ENCODE data around the gene CLMN. TPM values are rescaled to one million over a fixed set of nuclear protein-coding genes. Genes with fewer than 3 reads are reported as not detected.

Gene CLMN
- total and polyA plus RNA-seq, 2 donors (not counting 3 experiments of a cell fraction or from before 2014, with no cell fraction given): 0.72 to 9.6 TPM

DNA sequence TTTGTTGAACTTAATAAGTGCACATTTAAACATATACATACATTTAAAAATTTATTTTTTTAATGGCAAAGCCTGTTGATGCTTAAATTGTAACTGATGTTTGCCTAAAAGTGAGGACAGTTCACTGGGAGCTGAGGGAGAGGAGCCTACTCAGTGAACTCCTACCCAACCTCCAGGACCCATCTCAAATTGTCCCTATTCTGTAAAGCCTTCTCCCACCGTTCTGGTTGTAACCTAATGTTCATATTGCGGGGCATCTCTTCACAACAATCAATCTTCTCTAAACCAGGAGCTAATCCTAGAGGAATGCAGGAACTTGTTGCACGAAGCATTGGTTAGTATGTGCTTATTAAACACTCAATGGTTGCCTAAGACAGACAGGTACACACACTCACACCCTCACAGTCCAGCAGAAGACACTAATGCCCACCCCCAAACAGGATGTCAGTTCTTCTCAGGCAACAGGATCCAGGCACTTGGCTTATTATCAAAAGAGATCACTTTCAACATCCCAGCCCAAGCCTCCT lies 1.8 kb downstream of the CLMN start:
- no peaks in the 10 kb centered on the region for H3K27me3 ChIP-seq (ENCODE audit: control insufficient read depth in 2 of 2, insufficient read depth in 2 of 2, low read length in 2 of 2)
- H3K36me3 ChIP-seq (ENCODE audit: control insufficient read depth in 2 of 2, extremely low read depth in 1 of 2, insufficient read depth in 2 of 2, low read length in 2 of 2): no peaks in the 10 kb centered on the region
- no peak for FAIRE-seq
- no peak for DNase-seq (ENCODE audit: low read depth, low spot score)
- H3K79me2 ChIP-seq (ENCODE audit: control insufficient read depth, insufficient read depth, low read length): no peaks in the 10 kb centered on the region
- no peaks in the 10 kb centered on the region for H3K9me1 ChIP-seq (replicated peaks; ENCODE audit: control insufficient read depth, extremely low read depth, insufficient read depth, low read length)
- intact Hi-C loops (cut with micrococcal nuclease): loop anchor here (5.0 kb wide), 2 partner anchors 71 to 136 kb away; no protein-coding TSS in a partner anchor
- H3K9me3 ChIP-seq (replicated peaks; ENCODE audit: control insufficient read depth, insufficient read depth, low read length): no peaks in the 10 kb centered on the region
- peaks cover 3% of the 10 kb centered on the region for H3K4me1 ChIP-seq (ENCODE audit: control insufficient read depth, extremely low read depth, insufficient read depth, low read length)
- ChIA-PET CTCF (no interaction called here), POLR2A (no interaction called here)
- H4K20me1 ChIP-seq (replicated peaks; ENCODE audit: control insufficient read depth, extremely low read depth, insufficient read depth, low read length): no peaks in the 10 kb centered on the region
- H3K4me2 ChIP-seq (ENCODE audit: insufficient read depth, low read length): no peak overlapping the region
- no peak overlapping the region for H3K4me3 ChIP-seq (replicated peaks in 1 of 3; ENCODE audit: insufficient read depth in 1 of 3, low read depth in 1 of 3, low read length in 3 of 3)
- H2AFZ ChIP-seq (ENCODE audit: low read depth, low read length): no peak overlapping the region
- no peak overlapping the region for H3K27ac ChIP-seq (ENCODE audit: insufficient read depth, low read depth, low read length)
- TF ChIP-seq MAX (IDR thresholded peaks at IDR 0.05; ENCODE audit: insufficient read depth, insufficient read length) (no peak), POLR2AphosphoS5 (IDR thresholded peaks at IDR 0.05; ENCODE audit: insufficient read depth, low read depth, low read length) (no peak), JUN (IDR thresholded peaks at IDR 0.05; ENCODE audit: borderline replicate concordance, insufficient read depth, insufficient read length, low read depth) (no peak), GATA2 (IDR thresholded peaks at IDR 0.05; ENCODE audit: insufficient read depth, insufficient read length, low read depth, low read length) (no peak), MYC (IDR thresholded peaks at IDR 0.05; ENCODE audit: low read depth, low read length) (no peak), FOS (IDR thresholded peaks at IDR 0.05; ENCODE audit: borderline replicate concordance, insufficient read depth, low read length) (no peak)
- TF ChIP-seq, protein P1, sequence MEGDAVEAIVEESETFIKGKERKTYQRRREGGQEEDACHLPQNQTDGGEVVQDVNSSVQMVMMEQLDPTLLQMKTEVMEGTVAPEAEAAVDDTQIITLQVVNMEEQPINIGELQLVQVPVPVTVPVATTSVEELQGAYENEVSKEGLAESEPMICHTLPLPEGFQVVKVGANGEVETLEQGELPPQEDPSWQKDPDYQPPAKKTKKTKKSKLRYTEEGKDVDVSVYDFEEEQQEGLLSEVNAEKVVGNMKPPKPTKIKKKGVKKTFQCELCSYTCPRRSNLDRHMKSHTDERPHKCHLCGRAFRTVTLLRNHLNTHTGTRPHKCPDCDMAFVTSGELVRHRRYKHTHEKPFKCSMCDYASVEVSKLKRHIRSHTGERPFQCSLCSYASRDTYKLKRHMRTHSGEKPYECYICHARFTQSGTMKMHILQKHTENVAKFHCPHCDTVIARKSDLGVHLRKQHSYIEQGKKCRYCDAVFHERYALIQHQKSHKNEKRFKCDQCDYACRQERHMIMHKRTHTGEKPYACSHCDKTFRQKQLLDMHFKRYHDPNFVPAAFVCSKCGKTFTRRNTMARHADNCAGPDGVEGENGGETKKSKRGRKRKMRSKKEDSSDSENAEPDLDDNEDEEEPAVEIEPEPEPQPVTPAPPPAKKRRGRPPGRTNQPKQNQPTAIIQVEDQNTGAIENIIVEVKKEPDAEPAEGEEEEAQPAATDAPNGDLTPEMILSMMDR (IDR thresholded peaks at IDR 0.05; ENCODE audit: extremely low read depth in 1 of 2, insufficient read depth in 1 of 2, low read depth in 1 of 2, low read length in 2 of 2): no peak
- dilution Hi-C loops (cut with MboI; ENCODE audit: extremely low pct_ligation_motif_present, low sequenced_read_pairs): no loop called here
- BruUV-seq (replicated peaks): no TSS peak
- no peak overlapping the region for H3K9ac ChIP-seq (replicated peaks; ENCODE audit: extremely low read depth, insufficient read depth, low read length)
